ENCODE results near the gene PRPF4.
A peak's percentile ranks its signal among the peaks of the same experiment; 100 is the strongest.
"Not testable (repeated sequence)": the region's sequence is repeated elsewhere in the genome, so short reads cannot be mapped to it uniquely, and the experiment has no call there.

The PRPF4 gene

GRCh38 chr9:113275157-113276131 is at the start of gene PRPF4, which contains the start of gene CDC26:
Gene PRPF4, plus strand, starts transcription at chr9:113275658. Its CDS starts 86 bp downstream, at chr9:113275744.
Gene CDC26, minus strand, starts transcription at chr9:113275572. Its CDS starts 3,065 bp downstream, at chr9:113272507.
- peak; percentile 95 for DNase-seq

- no peak for DNase-seq
Measured at GRCh38 chr9:113227436-113227835, 48.0 kb upstream of the PRPF4 start.

- DNase-seq = no peak
Measured at GRCh38 chr9:113228130-113228665, 47.3 kb upstream of the PRPF4 start.

- DNase-seq = no peak
Measured at GRCh38 chr9:113231701-113232100, 43.8 kb upstream of the PRPF4 start.

GRCh38 chr9:113235701-113236255 is 39.7 kb upstream of the PRPF4 start:
- DNase-seq = not testable (repeated sequence)

GRCh38 chr9:113237026-113237425 is 38.4 kb upstream of the PRPF4 start:
- no peak for DNase-seq

GRCh38 chr9:113238202-113238858 is 37.1 kb upstream of the PRPF4 start:
- DNase-seq = no peak

- no peak for DNase-seq
Measured at GRCh38 chr9:113238859-113239232, 36.6 kb upstream of the PRPF4 start.

GRCh38 chr9:113241161-113241560 is 34.3 kb upstream of the PRPF4 start:
- DNase-seq = no peak

GRCh38 chr9:113244556-113244955 is 30.9 kb upstream of the PRPF4 start:
- DNase-seq = no peak

GRCh38 chr9:113245894-113246293 is 29.6 kb upstream of the PRPF4 start:
- DNase-seq = no peak

- no peak for DNase-seq
Measured at GRCh38 chr9:113246928-113247327, 28.5 kb upstream of the PRPF4 start.

GRCh38 chr9:113247640-113248039 is 27.8 kb upstream of the PRPF4 start:
- no peak for DNase-seq

GRCh38 chr9:113249661-113250060 is 25.8 kb upstream of the PRPF4 start:
- DNase-seq = not testable (repeated sequence)

- DNase-seq = no peak
Measured at GRCh38 chr9:113250807-113251206, 24.7 kb upstream of the PRPF4 start.

- DNase-seq = no peak
Measured at GRCh38 chr9:113254991-113255390, 20.5 kb upstream of the PRPF4 start.

- DNase-seq = no peak
Measured at GRCh38 chr9:113255438-113255837, 20.0 kb upstream of the PRPF4 start.

GRCh38 chr9:113257863-113258262 is 17.6 kb upstream of the PRPF4 start:
- DNase-seq = no peak

GRCh38 chr9:113258282-113258681 is 17.2 kb upstream of the PRPF4 start:
- DNase-seq = no peak

GRCh38 chr9:113261917-113262671 is 13.4 kb upstream of the PRPF4 start:
- DNase-seq = no peak

- DNase-seq = no peak
Measured at GRCh38 chr9:113266174-113266573, 9.3 kb upstream of the PRPF4 start.

GRCh38 chr9:113267911-113268566 is 7.4 kb upstream of the PRPF4 start:
- no peak for DNase-seq

All from CD4-positive, alpha-beta T cell treated with Interleukin-12 subunit alpha and Interleukin-12 subunit beta, for 1 hour (primary cell).